ENCODE data around the gene DDX5. TPM values are rescaled to one million over a fixed set of nuclear protein-coding genes. Genes with fewer than 3 reads are reported as not detected.
"Not testable (repeated sequence)": the region's sequence is repeated elsewhere in the genome, so short reads cannot be mapped to it uniquely, and the experiment has no call there.

Gene DDX5
- total RNA-seq, 2 donors from 2014 or later: 889 to 3,042 TPM

- DNase-seq (ENCODE audit: low spot score): no peak
- Histone ChIP-seq H3K36me3 (no peaks in the 10 kb centered on the region), H3K4me1 (ENCODE audit: control insufficient read depth in 1 of 2, low read depth in 2 of 2) (no peaks in the 10 kb centered on the region), H3K27ac (no peak overlapping the region), H3K27me3 (replicated peaks; ENCODE audit: insufficient read depth) (no peaks in the 10 kb centered on the region), H3K9me3 (no peaks in the 10 kb centered on the region), H3K4me3 (no peak overlapping the region)
- ATAC-seq (ENCODE audit: insufficient number of reproducible peaks, low FRiP score, low read depth): no peak
- no peak for TF ChIP-seq CTCF (IDR thresholded peaks at IDR 0.05)
Observed at GRCh38 chr17:64472564-64472963, 33.5 kb downstream of the DDX5 start.

- DNase-seq (ENCODE audit: low spot score) (no peak), ATAC-seq (ENCODE audit: insufficient number of reproducible peaks, low FRiP score, low read depth) (no peak)
- no peaks in the 10 kb centered on the region for H3K27me3 ChIP-seq (replicated peaks; ENCODE audit: insufficient read depth)
- H3K36me3 ChIP-seq: no peaks in the 10 kb centered on the region
- H3K27ac ChIP-seq: no peak overlapping the region
- H3K9me3 ChIP-seq: no peaks in the 10 kb centered on the region
- no peak overlapping the region for H3K4me3 ChIP-seq
- no peaks in the 10 kb centered on the region for H3K4me1 ChIP-seq (ENCODE audit: control insufficient read depth in 1 of 2, low read depth in 2 of 2)
- TF ChIP-seq CTCF (IDR thresholded peaks at IDR 0.05): no peak
Observed at GRCh38 chr17:64471440-64471839, 34.6 kb downstream of the DDX5 start.

DNA sequence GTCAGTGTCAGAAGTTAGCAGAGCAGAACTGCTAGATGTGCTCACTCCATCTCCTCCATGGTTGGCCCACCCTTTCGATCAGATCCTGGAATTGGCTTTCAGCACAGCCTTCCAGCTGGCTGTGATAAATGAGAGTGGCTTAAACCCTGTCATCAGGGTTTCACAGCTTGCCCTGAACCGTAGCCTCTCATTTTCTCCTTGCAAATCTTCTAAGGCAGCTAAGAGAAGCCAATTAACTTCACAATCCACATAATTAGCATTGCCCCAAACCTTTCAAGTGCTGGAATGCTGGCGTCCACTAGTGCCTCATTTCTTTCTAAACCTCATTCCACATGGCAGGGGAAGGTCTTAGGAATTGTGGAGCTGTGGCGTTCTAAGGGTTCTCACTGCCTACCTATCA, 35.5 kb downstream of the DDX5 start:
- no peak for DNase-seq (ENCODE audit: low spot score)
- Histone ChIP-seq H3K4me1 (ENCODE audit: control insufficient read depth in 1 of 2, low read depth in 2 of 2) (no peaks in the 10 kb centered on the region), H3K9me3 (no peaks in the 10 kb centered on the region), H3K27ac (no peak overlapping the region), H3K27me3 (replicated peaks; ENCODE audit: insufficient read depth) (no peaks in the 10 kb centered on the region), H3K4me3 (no peak overlapping the region), H3K36me3 (no peaks in the 10 kb centered on the region)
- ATAC-seq (ENCODE audit: insufficient number of reproducible peaks, low FRiP score, low read depth): no peak
- TF ChIP-seq CTCF (IDR thresholded peaks at IDR 0.05): no peak

- not testable (repeated sequence) for H3K9me3 ChIP-seq; H3K36me3 ChIP-seq; ATAC-seq (ENCODE audit: insufficient number of reproducible peaks, low FRiP score, low read depth); H3K27me3 ChIP-seq (replicated peaks; ENCODE audit: insufficient read depth); H3K27ac ChIP-seq; H3K4me1 ChIP-seq (ENCODE audit: control insufficient read depth in 1 of 2, low read depth in 2 of 2); H3K4me3 ChIP-seq; DNase-seq (ENCODE audit: low spot score)
Observed at GRCh38 chr17:64466834-64467233, 39.3 kb downstream of the DDX5 start.

DNA sequence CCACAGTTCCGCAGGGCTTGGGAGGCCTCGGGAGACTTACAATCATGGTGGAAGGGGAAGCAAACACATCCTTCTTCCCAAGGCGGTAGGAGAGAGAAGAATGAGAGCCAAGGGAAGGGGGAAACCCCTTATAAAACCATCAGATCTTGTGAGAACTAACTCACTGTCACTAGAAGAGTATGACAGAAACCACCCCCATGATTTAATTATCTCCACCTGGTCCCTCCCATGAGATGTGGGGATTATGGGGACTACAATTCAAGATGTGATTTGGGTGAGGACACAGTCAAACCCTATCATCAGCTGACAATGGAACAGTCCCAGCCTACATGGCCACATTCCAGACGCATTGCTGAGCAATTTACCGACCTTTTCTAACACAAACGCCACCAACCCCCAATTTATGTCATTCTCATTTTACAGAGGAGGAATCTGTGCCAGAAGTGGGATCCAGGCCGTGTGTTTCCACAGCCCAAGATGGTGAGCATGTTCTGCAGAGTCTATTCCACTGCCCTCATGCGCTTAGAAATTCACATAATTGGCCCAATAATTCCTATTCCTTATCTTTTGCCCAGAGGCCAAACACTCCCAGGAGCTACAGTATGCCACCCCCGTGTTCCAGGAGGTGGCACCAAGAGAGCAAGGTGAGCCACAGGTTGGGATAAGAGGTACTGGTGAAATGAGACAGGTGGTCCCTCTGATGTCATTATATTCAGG, 39.9 kb downstream of the DDX5 start:
- TF ChIP-seq CTCF (IDR thresholded peaks at IDR 0.05): no peak
- Histone ChIP-seq H3K4me3 (no peak overlapping the region), H3K36me3 (no peaks in the 10 kb centered on the region), H3K27ac (no peak overlapping the region), H3K9me3 (no peaks in the 10 kb centered on the region), H3K4me1 (ENCODE audit: control insufficient read depth in 1 of 2, low read depth in 2 of 2) (no peaks in the 10 kb centered on the region), H3K27me3 (replicated peaks; ENCODE audit: insufficient read depth) (no peaks in the 10 kb centered on the region)
- DNase-seq (ENCODE audit: low spot score) (no peak), ATAC-seq (ENCODE audit: insufficient number of reproducible peaks, low FRiP score, low read depth) (no peak)

DNA sequence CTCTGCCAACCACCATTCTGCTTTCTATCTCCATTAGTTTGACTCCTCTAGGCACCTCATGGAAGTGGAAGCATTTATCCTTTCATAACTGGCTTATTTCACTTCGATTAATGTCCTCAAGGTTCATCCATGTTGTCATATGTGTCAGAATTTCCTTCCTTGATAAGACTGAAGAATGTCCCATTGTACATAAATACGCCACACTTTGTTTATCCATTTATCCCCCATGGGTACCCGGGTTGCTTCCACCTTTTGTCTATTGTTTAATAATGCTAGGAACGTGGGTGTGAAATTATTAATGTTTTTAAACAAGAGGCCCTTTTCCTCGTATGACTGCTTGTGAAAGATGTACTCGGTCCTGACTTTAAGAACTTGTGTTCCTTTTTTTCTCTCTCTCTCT, 44.3 kb downstream of the DDX5 start:
- Histone ChIP-seq H3K36me3 (no peaks in the 10 kb centered on the region), H3K27ac (no peak overlapping the region), H3K9me3 (no peaks in the 10 kb centered on the region), H3K4me1 (ENCODE audit: control insufficient read depth in 1 of 2, low read depth in 2 of 2) (peaks cover 0 to 3% of the 10 kb centered on the region in 2 donors), H3K27me3 (replicated peaks; ENCODE audit: insufficient read depth) (no peaks in the 10 kb centered on the region), H3K4me3 (no peak overlapping the region)
- DNase-seq (ENCODE audit: low spot score): no peak
- ATAC-seq (ENCODE audit: insufficient number of reproducible peaks, low FRiP score, low read depth): no peak
- TF ChIP-seq CTCF (IDR thresholded peaks at IDR 0.05): no peak

Measured in thoracic aorta (tissue), 2 donors.